ENCODE data around the gene TRAK2.

GRCh38 chr2:201432038-201432620 lies 19.1 kb downstream of the TRAK2 start:
- TF ChIP-seq CTCF (IDR thresholded peaks at IDR 0.05; ENCODE audit: low read depth, low read length) (no peak), MYC (IDR thresholded peaks at IDR 0.05; ENCODE audit: low read depth, low read length) (no peak), POLR2A (IDR thresholded peaks at IDR 0.05; ENCODE audit: extremely low read depth, insufficient read length) (no peak), MAX (IDR thresholded peaks at IDR 0.05; ENCODE audit: low read depth, low read length) (no peak)
